PC-9 (cell line): ENCODE results near the gene CSNK1E.

Source experiments
- EZH2 ChIP-seq: fragments of 200-600 bp; sonication (generic); IDR thresholded peaks from 2 replicates; pipeline ENCODE4 v1.8.0; 2017; ENCODE audit warnings: antibody characterized with exemption, low read depth
- TF ChIP-seq, protein P1 (sequence below): fragments of 200-600 bp; sonication (generic); conservative IDR thresholded peaks from 2 replicates; pipeline ENCODE4 v1.6.1; 2017; ENCODE audit warnings: mixed run types, antibody characterized with exemption, mild to moderate bottlenecking, moderate library complexity

DNA sequence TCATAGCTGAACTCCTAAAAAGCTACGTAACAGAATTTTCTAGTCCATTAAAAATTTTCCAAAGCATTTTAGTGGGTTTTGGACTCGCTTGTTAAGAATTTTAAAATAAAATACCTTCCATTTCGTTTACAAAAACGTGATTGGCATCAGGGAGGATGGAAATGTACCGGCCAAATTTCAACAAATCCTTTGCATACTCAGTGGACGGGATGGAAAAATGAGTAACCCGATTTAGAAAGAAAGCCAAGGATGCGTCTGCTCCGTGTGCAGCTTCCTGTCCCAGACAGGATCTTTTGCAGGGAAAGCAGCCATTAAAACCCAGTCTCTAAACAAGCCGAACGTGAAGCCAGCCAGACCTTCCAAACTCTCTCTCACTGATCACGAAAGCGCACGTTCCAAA is 60.1 kb downstream of the CSNK1E start:
- TF ChIP-seq EZH2: no peak
- TF ChIP-seq, protein P1, sequence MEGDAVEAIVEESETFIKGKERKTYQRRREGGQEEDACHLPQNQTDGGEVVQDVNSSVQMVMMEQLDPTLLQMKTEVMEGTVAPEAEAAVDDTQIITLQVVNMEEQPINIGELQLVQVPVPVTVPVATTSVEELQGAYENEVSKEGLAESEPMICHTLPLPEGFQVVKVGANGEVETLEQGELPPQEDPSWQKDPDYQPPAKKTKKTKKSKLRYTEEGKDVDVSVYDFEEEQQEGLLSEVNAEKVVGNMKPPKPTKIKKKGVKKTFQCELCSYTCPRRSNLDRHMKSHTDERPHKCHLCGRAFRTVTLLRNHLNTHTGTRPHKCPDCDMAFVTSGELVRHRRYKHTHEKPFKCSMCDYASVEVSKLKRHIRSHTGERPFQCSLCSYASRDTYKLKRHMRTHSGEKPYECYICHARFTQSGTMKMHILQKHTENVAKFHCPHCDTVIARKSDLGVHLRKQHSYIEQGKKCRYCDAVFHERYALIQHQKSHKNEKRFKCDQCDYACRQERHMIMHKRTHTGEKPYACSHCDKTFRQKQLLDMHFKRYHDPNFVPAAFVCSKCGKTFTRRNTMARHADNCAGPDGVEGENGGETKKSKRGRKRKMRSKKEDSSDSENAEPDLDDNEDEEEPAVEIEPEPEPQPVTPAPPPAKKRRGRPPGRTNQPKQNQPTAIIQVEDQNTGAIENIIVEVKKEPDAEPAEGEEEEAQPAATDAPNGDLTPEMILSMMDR: no peak
